RWPE2 (cell line): ENCODE measurements around the gene UTP20.

ENCODE experiments used
- ATAC-seq: fragments of 200-7000 bp; cut with Tn5 transposase; 3 replicates; pipeline ENCODE4 v1.9.1; 2021; ENCODE audit warnings: low read depth
- DNase-seq: peaks from one replicate; pipeline ENCODE4 v3.0.0-alpha.2; 2020; ENCODE audit warnings: low spot score
- H3K27ac ChIP-seq: fragments of 450-650 bp; 2 replicates; pipeline ENCODE4 v1.5.1; 2017; ENCODE audit warnings: mild to moderate bottlenecking; ENCODE audit not compliant: poor library complexity, severe bottlenecking
- H3K27me3 ChIP-seq: fragments of 250-450 bp; sonication (Bioruptor Pico); 2 replicates; pipeline ENCODE4 v1.5.1; 2021; ENCODE audit warnings: mild to moderate bottlenecking, moderate library complexity; ENCODE audit not compliant: insufficient read depth, poor library complexity, severe bottlenecking
- H3K36me3 ChIP-seq: fragments of 250-450 bp; sonication (Bioruptor Pico); 2 replicates; pipeline ENCODE4 v1.5.1; 2020; ENCODE audit warnings: low read depth, mild to moderate bottlenecking, moderate library complexity
- H3K4me1 ChIP-seq: fragments of 250-450 bp; sonication (Bioruptor Pico); 2 replicates; pipeline ENCODE4 v1.5.1; 2021; ENCODE audit warnings: mild to moderate bottlenecking, moderate library complexity; ENCODE audit not compliant: insufficient read depth, poor library complexity, severe bottlenecking
- H3K4me3 ChIP-seq: fragments of 250-450 bp; sonication (Bioruptor Pico); 2 replicates; pipeline ENCODE4 v1.5.1; 2021; ENCODE audit warnings: mild to moderate bottlenecking, moderate library complexity; ENCODE audit not compliant: severe bottlenecking
- H3K9me3 ChIP-seq: fragments of 250-450 bp; sonication (Bioruptor Pico); 2 replicates; pipeline ENCODE4 v1.5.1; 2021; ENCODE audit warnings: mild to moderate bottlenecking, moderate library complexity; ENCODE audit not compliant: severe bottlenecking
- CTCF ChIP-seq: fragments of 450-650 bp; IDR thresholded peaks from one replicate; pipeline ENCODE4 v1.5.1; 2017; ENCODE audit warnings: mild to moderate bottlenecking, moderate library complexity; ENCODE audit not compliant: poor library complexity, severe bottlenecking

The UTP20 gene

GRCh38 chr12:101327546-101327945 lies 47.6 kb downstream of the UTP20 start:
- Histone ChIP-seq H3K9me3 (no peaks in the 10 kb centered on the region), H3K36me3 (peaks cover 79% of the 10 kb centered on the region), H3K27me3 (no peaks in the 10 kb centered on the region), H3K27ac (no peak overlapping the region), H3K4me3 (no peak overlapping the region), H3K4me1 (no peaks in the 10 kb centered on the region)
- no peak for DNase-seq
- no peak for TF ChIP-seq CTCF
- no peak for ATAC-seq

GRCh38 chr12:101328917-101329316 lies 49.0 kb downstream of the UTP20 start:
- H3K4me1 ChIP-seq = no peaks in the 10 kb centered on the region
- peaks cover 77% of the 10 kb centered on the region for H3K36me3 ChIP-seq
- no peaks in the 10 kb centered on the region for H3K9me3 ChIP-seq
- no peaks in the 10 kb centered on the region for H3K27me3 ChIP-seq
- no peak for ATAC-seq
- H3K27ac ChIP-seq = no peak overlapping the region
- H3K4me3 ChIP-seq = no peak overlapping the region
- no peak for DNase-seq
- TF ChIP-seq CTCF = no peak

GRCh38 chr12:101330631-101331030 lies 50.7 kb downstream of the UTP20 start:
- no peaks in the 10 kb centered on the region for H3K27me3 ChIP-seq
- no peak for ATAC-seq
- TF ChIP-seq CTCF = no peak
- H3K4me1 ChIP-seq = no peaks in the 10 kb centered on the region
- DNase-seq = no peak
- H3K4me3 ChIP-seq = no peak overlapping the region
- peaks cover 67% of the 10 kb centered on the region for H3K36me3 ChIP-seq
- no peak overlapping the region for H3K27ac ChIP-seq
- no peaks in the 10 kb centered on the region for H3K9me3 ChIP-seq

GRCh38 chr12:101336437-101336836 lies 56.5 kb downstream of the UTP20 start:
- H3K36me3 ChIP-seq = peaks cover 70% of the 10 kb centered on the region
- no peak overlapping the region for H3K27ac ChIP-seq
- H3K9me3 ChIP-seq = no peaks in the 10 kb centered on the region
- H3K27me3 ChIP-seq = no peaks in the 10 kb centered on the region
- ATAC-seq (no peak), DNase-seq (no peak)
- no peak overlapping the region for H3K4me3 ChIP-seq
- no peak for TF ChIP-seq CTCF
- no peaks in the 10 kb centered on the region for H3K4me1 ChIP-seq

GRCh38 chr12:101338087-101338486 lies 58.2 kb downstream of the UTP20 start:
- no peaks in the 10 kb centered on the region for H3K9me3 ChIP-seq
- H3K27ac ChIP-seq = no peak overlapping the region
- ATAC-seq (no peak), DNase-seq (no peak)
- H3K27me3 ChIP-seq = no peaks in the 10 kb centered on the region
- TF ChIP-seq CTCF = no peak
- H3K4me1 ChIP-seq = no peaks in the 10 kb centered on the region
- H3K36me3 ChIP-seq = peaks cover 79% of the 10 kb centered on the region
- H3K4me3 ChIP-seq = no peak overlapping the region
